ENCODE data around the gene RETN. TPM values are rescaled to one million over a fixed set of nuclear protein-coding genes. Genes with fewer than 3 reads are reported as not detected.
"Not testable (repeated sequence)": the region's sequence is repeated elsewhere in the genome, so short reads cannot be mapped to it uniquely, and the experiment has no call there.

The RETN gene
- total RNA-seq, 4 donors from 2014 or later, result not detected

GRCh38 chr19:7641290-7642276 is 27.3 kb upstream of the RETN start:
- peaks cover 10 to 14% of the 10 kb centered on the region in 2 donors for H3K27me3 ChIP-seq
- DNase-seq, result no peak
- no peak overlapping the region for H3K27ac ChIP-seq
- no peak for TF ChIP-seq POLR2A (IDR thresholded peaks at IDR 0.05)
- no peaks in the 10 kb centered on the region for H3K36me3 ChIP-seq
- H3K9me3 ChIP-seq, result no peaks in the 10 kb centered on the region
- intact Hi-C loops (cut with DNase I; ENCODE audit: low total_unique reads), result no loop called here
- H3K4me1 ChIP-seq, result no peaks in the 10 kb centered on the region
- H3K4me3 ChIP-seq, result no peak overlapping the region

DNA sequence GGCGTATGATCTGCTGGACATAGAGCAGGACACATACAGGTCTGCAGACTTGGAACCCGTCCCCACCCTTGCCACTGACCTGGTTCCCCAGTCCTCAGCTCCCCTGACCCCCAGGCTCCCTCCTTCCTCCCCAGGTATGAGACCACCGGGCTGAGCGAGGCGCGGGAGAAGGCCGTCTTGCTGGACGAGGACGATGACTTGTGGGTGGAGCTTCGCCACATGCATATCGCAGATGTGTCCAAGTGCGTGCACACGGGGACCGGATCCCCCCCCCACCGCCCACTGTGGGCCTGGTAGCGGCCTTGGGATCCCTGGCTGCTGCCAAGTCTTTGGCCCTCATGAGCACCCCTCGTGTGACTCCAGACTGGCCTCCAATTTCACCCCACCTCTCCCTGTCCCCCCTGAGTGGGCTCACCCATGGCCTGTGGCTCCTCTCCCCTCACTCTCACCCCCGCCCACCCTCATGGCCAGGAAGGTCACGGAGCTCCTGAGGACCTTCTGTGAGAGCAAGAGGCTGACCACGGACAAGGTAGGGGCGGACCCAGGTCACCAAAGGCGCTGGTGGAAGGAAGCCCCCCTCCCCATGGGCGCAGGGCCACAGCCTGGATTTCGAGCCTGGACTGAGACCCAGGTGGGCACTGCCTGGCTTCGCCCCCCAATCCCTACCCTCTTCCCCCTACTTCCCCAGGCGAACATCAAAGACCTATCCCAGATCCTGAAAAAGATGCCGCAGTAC is 26.4 kb upstream of the RETN start:
- Histone ChIP-seq H3K36me3 (no peaks in the 10 kb centered on the region), H3K4me1 (no peaks in the 10 kb centered on the region), H3K27me3 (peaks cover 4 to 6% of the 10 kb centered on the region in 2 donors), H3K9me3 (no peaks in the 10 kb centered on the region), H3K27ac (no peak overlapping the region), H3K4me3 (no peak overlapping the region)
- TF ChIP-seq POLR2A (IDR thresholded peaks at IDR 0.05) (no peak), CTCF (IDR thresholded peaks at IDR 0.05) (no peak)
- intact Hi-C loops (cut with DNase I; ENCODE audit: low total_unique reads), result no loop called here
- DNase-seq, result no peak

DNA sequence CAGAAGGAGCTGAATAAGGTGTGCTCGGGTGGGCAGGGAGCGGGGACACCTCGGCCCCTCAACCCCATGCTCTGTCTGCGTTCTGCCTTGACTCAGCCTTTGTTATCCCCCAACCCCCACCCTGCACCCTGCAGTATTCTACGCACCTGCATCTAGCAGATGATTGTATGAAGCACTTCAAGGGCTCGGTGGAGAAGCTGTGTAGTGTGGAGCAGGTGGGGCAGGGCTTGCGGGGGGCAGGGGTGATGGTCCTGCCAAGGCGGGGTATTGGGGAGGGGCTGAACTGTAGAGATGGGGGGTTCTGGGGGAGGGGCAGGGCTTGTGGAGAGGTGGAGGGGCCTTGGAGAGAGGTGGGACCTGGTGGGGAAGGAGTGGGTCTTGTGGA is 25.8 kb upstream of the RETN start:
- H3K4me3 ChIP-seq, result no peak overlapping the region
- DNase-seq, result no peak
- intact Hi-C loops (cut with DNase I; ENCODE audit: low total_unique reads), result no loop called here
- H3K9me3 ChIP-seq, result no peaks in the 10 kb centered on the region
- H3K36me3 ChIP-seq, result no peaks in the 10 kb centered on the region
- H3K27me3 ChIP-seq, result peaks cover 0 to under 1% of the 10 kb centered on the region in 2 donors
- TF ChIP-seq POLR2A (IDR thresholded peaks at IDR 0.05) (no peak), CTCF (IDR thresholded peaks at IDR 0.05) (no peak)
- H3K4me1 ChIP-seq, result no peaks in the 10 kb centered on the region
- H3K27ac ChIP-seq, result no peak overlapping the region

DNA sequence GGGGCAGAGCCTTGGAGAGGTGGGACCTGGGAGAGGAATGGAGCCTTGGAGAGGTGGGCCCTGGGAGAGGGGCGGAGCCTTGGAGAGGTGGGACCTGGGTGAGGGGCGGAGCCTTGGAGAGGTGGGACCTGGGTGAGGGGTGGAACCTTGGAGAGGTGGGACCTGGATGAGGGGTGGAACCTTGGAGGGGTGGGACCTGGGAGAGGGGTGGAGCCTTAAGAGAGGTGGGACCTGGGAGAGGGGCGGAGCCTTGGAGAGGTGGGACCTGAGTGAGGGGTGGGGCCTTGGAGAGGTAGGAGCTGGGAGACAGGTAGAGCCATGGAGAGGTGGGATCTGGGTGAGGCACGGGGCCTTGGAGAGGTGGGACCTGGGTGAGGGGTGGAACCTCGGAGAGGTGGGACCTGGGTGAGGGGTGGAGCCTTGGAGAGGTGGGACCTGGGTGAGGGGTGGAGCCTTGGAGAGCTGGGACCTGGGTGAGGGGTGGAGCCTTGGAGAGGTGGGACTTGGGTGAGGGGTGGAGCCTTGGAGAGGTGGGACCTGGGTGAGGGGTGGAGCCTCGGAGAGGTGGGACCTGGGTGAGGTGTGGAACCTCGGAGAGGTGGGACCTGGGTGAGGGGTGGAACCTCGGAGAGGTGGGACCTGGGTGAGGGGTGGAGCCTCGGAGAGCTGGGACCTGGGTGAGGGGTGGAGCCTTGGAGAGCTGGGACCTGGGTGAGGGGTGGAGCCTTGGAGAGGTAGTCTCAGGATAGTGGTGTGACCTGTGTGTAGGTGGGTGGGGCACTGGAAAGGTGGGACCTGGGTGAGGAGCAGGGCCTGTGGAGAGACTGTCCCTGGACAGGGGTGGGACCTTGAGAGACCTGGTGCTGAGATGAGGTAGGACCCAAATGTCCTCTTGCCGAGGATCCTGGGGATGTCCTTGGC is 25.0 kb upstream of the RETN start:
- H3K36me3 ChIP-seq; intact Hi-C loops (cut with DNase I; ENCODE audit: low total_unique reads); H3K27ac ChIP-seq; H3K4me1 ChIP-seq; H3K9me3 ChIP-seq; H3K4me3 ChIP-seq; H3K27me3 ChIP-seq; DNase-seq: not testable (repeated sequence)

- H3K4me3 ChIP-seq, result no peak overlapping the region
- no peaks in the 10 kb centered on the region for H3K27me3 ChIP-seq
- H3K36me3 ChIP-seq, result no peaks in the 10 kb centered on the region
- TF ChIP-seq CTCF (IDR thresholded peaks at IDR 0.05), result no peak
- TF ChIP-seq POLR2A (IDR thresholded peaks at IDR 0.05), result no peak
- H3K9me3 ChIP-seq, result no peaks in the 10 kb centered on the region
- no peak for DNase-seq
- intact Hi-C loops (cut with DNase I; ENCODE audit: low total_unique reads), result no loop called here
- H3K27ac ChIP-seq, result no peak overlapping the region
- no peaks in the 10 kb centered on the region for H3K4me1 ChIP-seq
Measured at GRCh38 chr19:7644550-7644877, 24.3 kb upstream of the RETN start.
